OCI-LY7 (cell line): ENCODE data around the gene NOL6.

Experiments used
- EZH2phosphoT487 ChIP-seq: fragments of 200-600 bp; sonication (generic); IDR thresholded peaks from 2 replicates; pipeline ENCODE4 v1.6.1; 2018; ENCODE audit warnings: low read depth, borderline replicate concordance, mild to moderate bottlenecking, mixed run types, antibody characterized with exemption, low read length, moderate library complexity, mixed read lengths
- TF ChIP-seq, protein P1 (sequence below): fragments of 200-600 bp; sonication (generic); conservative IDR thresholded peaks from 2 replicates; pipeline ENCODE4 v1.5.1; 2014; ENCODE audit warnings: mild to moderate bottlenecking, antibody characterized with exemption, low read length, moderate library complexity, mixed read lengths

DNA sequence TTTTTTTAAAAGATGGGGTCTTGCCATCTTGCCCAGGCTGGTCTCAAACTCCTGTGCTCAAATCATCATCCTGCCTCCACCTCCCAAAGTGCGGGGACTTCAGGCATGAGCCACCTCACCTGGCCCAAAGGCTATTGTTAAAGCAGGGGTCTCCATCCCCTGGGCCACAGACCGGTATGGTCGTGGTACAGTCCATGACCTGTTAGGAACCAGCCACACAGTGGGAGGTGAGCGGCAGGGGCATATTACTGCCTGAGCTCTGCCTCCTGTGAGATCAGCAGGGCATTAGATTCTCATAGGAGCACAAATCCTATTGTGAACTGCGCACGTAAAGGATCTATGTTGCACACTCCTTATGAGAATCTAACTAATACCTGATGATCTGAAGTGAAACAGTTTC is 7.3 kb upstream of the NOL6 start:
- TF ChIP-seq, protein P1, sequence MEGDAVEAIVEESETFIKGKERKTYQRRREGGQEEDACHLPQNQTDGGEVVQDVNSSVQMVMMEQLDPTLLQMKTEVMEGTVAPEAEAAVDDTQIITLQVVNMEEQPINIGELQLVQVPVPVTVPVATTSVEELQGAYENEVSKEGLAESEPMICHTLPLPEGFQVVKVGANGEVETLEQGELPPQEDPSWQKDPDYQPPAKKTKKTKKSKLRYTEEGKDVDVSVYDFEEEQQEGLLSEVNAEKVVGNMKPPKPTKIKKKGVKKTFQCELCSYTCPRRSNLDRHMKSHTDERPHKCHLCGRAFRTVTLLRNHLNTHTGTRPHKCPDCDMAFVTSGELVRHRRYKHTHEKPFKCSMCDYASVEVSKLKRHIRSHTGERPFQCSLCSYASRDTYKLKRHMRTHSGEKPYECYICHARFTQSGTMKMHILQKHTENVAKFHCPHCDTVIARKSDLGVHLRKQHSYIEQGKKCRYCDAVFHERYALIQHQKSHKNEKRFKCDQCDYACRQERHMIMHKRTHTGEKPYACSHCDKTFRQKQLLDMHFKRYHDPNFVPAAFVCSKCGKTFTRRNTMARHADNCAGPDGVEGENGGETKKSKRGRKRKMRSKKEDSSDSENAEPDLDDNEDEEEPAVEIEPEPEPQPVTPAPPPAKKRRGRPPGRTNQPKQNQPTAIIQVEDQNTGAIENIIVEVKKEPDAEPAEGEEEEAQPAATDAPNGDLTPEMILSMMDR = no peak
- TF ChIP-seq EZH2phosphoT487 = no peak
